Superior temporal gyrus (tissue), 1 donor: ENCODE data around the gene TBC1D9.

Source experiments
- DNase-seq: peaks from one replicate; pipeline ENCODE4 v3.0.0-alpha.2; 2016; ENCODE audit errors: extremely low spot score

TBC1D9 gene

DNA sequence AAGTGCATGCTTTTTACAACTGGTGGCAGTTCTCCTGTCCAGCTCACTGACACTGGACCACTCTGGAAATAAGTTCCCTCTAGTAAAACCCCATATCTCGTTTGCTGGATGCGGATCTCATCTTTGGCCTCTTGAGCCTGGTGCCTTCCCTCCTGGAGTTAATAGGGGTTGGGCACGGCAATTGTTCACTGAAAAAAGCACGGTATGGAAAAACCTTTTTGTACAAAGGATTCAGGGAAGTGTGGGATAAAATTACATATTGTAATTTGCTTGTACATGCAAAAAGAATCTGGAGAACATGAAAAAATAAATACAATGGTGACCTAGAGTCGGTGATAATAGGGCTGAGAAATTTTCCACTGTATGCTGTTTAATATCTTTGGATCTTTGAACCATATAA, 30.6 kb downstream of the TBC1D9 start:
- no peak for DNase-seq

DNA sequence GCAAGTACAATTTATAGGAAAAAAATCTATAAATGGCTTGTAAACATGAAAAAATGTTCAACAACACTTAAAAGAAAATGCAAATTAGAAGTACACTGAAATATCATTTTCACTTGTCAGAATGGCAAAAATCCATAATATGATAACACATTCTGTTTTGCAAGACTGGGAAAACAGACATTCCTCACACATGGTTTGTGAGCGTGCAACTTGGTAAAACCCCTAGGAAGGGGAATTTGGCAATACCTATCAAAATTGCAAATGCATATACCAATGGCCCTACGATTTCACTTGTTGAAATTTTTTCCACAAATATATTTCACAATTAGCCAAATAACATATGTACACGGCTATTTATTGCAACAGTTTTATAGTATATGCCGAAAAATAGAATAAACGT, 31.4 kb downstream of the TBC1D9 start:
- DNase-seq = no peak

DNA sequence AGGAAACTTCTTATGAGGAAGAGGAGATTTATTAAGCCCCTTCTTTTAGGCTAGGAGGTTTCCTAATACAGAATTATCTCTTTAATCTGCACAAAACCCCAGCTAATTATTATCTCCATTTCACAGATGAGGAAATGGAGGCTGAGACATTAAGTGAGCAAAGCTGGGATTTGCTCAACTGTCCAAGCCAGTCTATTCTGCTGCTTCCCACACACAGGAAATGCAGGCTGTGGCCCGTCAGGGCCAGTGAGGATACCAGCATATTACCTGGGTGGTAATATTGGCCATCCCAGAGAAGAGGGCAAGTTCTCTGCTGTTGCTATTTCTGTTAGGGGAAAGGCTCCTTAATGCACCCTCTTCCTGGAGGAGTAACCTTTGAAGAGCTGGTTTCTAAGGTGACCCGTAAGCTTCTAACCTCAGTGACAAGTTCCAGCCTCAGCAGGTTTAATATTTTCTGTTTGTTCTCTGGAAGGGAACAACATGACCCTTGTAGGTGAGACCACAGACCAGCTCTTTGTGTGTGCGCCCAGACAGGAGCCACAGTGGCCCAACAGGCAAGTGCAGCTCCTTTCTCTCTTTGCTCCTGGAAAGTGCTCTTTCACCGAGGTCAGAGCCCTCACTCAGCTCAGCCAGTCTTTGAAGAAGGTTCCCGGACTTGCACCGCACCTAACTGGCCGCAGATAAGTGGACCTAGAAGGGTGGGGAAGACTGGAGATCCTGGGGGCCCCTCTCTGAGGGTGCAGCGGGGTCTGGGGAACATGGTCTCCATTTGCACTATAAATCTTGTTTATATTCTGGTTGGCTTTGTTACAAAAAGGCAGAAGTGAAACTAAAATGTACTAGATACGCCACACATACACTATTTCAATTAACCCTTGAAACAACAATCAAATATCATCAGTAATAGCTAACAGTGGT, 35.5 kb downstream of the TBC1D9 start:
- DNase-seq = no peak

DNA sequence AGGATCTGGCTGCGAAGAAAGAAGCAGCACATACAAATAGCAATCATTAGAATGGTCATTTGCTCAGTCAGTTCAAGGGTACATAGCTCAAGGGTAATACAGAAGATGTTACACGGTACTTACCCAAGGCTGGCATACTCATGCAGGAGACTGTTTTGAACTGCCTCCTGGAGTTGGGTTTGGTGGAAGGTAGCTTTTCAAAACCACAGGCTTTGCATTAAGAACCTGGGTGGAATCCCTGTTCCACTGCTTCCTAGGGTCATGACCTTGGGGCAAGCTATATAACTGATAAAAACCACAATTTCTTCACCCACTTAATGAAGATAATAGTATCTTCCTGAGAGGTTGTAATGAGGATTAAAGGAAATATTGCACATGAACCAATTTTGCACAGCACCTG, 36.5 kb downstream of the TBC1D9 start:
- DNase-seq = no peak

DNA sequence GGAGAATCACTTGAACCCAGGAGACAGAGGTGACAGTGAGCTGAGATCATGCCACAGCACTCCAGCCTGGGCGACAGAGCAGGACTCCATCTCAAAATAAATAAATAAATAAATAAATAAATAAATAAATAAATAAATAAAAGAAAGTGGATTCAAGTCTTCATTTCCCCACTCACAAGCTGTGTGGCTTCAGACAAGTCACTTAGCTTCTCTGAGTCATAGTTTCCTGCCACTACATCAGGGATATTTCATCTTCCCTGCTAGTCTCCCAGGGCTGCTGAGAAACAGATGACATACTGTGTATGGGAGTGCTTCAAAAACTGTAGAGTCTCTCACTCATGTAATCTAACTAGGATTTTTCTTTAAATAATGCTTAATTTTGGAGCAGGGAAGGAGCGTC, 37.2 kb downstream of the TBC1D9 start:
- DNase-seq = no peak

DNA sequence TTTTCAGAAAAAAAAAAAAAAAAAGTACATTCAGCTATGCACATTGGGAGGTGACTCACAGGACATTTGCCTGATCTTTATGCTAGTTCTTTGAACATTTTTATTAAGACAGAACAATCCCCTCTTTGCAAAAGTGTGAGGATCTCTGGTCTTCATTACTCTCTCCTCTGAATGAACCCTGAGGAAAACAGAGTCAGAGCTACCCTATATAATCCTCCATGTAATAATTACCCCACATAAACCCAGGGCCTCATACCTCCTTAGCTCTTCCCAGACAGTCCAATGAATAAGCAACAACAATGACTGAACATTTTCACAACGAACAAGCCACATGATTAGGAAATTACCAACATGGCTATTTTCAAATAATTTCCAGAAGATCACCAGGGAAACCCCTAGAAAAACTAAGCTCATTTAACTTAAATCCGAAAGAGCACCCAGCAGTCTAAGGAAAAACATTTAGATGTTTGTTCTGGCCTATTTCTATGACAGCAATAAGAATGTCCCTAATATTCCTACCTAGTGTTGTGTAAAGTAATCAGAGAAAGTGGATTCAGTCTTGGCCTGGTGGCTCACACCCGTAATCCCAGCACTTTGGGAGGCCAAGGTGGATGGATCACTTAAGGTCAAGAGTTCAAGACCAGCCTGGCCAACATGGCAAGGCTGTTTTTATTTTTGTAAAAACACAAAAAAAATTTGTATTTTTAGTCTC, 37.8 kb downstream of the TBC1D9 start:
- no peak for DNase-seq

DNA sequence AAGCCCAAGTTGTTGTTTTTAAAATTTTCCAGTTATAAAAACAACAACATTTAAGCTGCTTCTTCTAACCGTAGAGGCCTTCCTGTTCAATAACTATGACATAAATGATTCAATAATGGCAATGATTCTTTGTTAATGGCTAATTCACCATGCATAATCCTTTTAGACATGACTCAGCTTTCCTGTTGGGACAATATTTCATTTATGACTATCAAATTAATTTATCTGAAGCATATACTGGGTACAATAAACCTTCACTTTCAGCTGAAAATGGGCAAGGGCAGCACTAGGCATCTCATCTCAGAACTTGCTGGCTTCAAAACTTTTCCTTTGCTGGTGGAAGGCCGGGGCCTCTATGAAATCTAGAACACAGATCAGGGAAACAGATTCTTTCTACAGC, 38.9 kb downstream of the TBC1D9 start:
- no peak for DNase-seq

DNA sequence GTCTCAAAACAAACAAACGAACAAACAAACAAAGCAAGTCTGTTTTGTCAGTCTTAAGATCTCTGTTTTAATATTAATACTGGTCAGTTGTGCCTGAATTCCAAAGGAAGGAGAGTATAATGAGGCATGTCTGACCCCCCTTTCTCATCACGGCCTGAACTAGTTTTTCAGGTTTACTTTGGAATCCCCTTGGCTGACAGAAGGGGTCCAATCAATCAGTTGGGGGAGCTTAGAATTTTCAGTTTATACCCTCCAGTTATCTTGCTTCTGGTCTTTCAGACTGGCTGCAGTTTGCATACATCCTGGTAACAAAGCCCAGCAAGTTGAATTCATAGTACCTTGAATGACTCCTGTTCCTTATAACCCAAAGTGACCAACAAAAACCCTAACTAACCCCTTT, 41.1 kb downstream of the TBC1D9 start:
- DNase-seq = no peak

DNA sequence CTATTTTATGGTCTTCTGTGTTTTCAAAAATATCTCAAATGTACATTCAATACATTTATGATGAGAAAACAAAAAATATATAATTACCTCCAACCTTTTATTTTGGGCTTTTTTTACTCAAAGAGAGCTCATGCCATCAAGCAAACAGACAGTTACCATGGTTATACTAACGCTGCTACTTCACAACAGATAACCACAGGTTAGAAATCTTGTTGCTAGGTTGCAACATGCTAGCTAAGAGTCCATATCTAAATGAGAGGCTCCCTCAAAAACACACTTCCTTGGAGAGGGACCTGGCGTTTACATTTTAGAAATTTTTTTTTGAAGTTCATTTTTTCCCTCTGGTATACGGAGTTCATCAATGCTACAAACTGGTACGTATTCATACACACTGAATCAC, 44.3 kb downstream of the TBC1D9 start:
- DNase-seq = no peak

DNA sequence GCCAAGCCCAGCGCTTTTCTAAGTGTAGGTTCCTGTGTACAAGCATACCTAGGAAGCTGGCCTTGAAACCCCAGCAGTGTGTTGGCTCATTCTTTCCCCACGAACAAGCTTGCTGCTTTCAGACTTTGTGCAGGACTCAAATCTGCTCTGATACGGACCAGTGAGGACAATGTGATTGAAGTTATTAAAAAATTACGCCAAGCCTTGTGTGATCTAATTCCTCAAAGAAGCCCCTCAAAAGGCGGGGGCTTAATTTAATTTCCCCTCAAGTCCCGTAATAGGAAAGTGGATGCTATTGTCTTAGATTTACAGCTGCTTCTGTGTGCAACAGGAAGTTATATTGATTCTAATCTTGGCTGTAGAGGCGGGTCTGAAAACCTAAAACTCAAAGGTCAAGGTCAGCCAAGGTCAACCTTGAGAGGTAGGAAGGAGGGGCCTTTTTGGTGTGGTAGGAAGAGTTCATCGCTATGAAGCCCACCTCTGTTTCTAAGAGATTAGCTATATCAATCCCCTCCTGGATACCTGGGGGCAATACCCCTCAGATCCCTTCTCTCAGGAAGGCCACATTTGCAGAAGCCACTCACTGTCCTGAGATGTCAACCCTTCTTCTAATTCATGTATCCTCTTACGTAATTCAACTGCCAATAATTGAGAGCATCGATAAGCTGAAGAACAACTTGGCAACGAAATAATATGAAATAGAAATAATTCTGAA, 45.1 kb downstream of the TBC1D9 start:
- DNase-seq = no peak

DNA sequence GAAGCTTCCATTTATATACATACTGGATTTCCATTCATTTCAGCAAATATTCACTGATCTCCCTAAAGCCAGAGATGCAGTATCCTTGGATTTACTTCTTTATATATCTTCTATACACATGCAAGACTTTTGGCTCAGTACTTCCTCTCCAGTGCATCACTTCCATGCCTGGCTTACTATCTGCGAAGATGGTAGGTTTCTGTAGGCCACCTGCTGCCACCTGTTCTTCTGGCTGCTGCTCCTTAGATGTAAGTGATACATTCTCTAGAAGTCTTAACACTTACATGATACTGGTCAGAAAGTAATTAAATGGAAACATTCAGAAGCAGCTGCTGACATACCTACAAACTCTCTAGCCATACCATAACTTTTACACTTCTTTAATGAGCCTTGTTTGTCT, 48.9 kb downstream of the TBC1D9 start:
- no peak for DNase-seq

DNA sequence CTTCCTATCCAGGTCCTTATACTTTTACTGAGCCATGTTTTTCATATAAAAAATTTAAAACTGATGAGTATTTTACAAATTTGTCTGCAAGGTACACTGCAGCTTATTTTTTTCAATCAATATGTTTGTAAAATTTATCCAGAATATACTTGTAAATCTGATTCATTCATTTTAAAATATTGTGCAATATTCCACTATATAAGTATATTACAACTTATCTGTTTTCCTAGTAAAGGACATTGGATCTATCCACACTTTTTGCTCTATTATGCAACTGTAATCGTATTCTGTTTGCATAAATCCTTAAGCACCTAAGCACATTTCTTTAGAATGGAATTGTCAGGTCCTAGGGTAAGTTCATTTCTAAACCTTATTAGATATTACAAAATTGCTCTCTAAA, 49.5 kb downstream of the TBC1D9 start:
- DNase-seq = no peak

DNA sequence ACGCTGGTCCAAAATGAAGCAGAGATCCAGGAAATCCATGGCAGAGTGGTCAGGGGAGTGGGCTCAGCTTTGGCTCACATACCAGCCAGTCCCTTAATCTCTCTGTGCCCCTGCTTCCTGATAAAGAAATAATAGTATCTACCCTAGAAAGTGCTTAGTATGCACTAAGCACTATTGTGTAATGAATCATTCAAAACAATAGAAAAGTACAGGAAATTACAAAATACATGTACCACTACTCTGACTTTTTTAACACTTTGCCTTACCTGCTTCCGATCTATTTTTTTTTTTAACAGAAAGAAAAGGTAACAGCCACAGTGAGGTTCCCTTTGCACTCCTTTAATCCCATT, 49.9 kb downstream of the TBC1D9 start:
- no peak for DNase-seq

DNA sequence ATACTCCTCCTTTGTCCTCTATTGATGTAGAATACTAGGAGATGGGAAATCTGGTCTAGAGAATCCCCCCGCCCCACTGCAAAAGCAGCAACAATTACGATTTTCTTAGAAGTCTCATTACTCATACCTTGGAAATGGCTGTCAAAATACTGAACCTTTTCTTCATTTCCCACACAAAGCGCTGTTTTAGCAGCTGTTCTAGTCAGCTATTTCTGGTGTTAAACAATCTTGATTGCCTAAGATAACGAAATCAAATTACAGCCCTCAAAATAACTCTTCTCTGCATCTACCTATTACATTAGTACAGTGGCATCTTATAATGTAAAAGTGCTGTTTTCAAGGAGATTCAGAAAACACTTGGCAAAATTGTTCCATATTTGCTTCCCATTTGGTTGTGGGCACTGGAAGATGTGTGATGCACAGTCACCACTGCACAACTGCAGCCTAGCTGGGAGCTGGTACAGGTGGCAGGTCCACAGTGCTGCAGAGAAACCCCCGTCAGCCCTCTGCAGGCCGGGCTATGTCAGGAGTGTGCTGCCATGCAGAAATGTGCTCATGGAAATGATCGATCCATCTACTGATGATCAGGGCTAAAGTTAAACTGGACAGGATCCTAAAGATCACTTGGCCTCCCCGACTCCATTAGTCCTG, 50.4 kb downstream of the TBC1D9 start:
- no peak for DNase-seq

DNA sequence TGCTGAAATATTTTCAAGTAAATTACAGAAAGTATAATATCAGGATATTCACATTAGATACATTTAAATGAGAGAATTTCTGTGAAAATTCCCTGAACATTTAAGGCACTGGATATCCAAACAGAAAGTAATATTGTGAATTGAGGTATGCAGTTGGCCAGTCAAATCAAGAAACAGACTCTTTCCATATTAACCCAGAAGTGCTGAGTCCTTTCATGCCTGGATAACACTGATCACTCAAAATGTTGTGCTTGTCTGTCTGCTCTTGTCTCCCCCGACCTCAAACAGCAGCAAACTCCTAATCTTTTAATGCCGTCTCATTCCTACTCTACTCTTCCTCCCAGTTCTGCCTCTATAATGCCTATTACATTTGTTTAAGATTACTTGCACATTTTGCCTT, 51.2 kb downstream of the TBC1D9 start:
- DNase-seq = no peak

DNA sequence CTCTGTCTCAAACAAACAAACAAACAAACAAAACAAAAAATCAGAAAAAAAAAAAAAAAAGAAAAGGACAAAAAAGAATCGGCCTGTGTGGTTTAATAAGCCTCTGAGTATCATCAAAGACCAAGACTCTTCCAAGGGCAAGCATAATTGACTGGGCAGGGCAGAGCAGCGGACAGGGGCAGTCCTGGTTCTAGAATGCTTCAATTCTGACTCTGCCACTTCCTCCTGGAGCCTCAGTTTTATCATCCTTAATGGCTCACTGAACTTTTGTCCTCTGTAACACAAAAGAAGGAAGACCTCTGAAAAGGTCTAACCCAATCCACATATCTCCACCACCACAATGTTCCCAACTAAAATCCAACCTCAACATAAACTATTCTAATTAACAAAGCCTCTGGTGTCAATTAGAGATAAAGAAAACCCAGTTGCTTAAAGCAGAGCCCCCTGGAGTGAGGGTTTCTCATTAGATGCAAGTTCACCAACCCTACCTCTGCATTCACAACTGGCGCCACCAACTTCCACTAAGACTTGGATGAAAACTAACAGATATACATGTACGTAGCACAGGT, 51.7 kb downstream of the TBC1D9 start:
- no peak for DNase-seq

DNA sequence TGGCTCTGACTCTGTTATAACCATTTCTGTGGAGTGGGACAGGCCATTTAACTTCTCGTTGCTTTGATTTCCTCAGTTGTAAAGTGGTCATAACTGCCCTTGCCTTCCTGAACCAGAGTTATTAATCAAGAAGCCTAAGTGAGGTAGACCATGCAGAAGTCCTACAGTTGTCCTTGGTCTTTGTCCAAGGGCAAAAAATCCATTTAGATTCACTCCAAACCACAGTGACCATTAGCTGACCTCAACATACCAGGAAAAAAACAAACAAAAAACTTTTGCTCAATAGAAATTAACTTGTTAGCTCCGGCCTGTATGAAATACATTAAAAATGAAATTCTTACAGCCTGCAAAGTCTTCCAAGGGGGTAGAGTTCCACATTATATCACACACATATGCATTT, 52.7 kb downstream of the TBC1D9 start:
- DNase-seq = no peak

DNA sequence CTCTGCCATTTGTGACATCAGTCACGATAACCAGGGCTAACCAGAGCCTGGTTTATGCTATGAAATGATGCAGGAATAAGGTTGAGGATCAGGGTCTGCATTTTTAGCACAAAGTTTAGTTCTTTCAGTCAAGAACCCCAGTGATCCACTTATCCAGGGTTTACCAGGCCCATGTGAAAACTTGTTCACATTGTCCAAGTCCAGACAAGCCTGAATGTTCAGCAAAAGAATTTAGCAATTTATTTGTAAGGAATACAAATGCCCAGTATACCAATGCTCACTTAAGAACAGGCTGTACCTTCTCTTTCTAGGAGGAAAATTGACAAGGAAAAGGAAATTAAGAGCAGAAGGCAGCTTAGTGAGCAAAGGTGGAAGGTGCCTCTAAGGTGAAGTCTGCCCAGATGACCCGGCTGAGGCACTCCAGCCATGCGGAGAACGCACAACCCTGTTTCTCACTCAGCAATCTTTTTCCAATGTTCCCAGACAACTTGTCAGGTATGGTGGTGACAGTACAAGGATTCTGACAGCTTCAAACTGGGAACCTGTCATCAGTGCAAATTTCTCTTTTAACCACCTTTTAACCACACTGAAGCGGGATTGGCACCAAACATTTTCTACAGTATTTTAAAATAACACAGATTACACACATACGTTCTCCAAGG, 54.0 kb downstream of the TBC1D9 start:
- DNase-seq = no peak

DNA sequence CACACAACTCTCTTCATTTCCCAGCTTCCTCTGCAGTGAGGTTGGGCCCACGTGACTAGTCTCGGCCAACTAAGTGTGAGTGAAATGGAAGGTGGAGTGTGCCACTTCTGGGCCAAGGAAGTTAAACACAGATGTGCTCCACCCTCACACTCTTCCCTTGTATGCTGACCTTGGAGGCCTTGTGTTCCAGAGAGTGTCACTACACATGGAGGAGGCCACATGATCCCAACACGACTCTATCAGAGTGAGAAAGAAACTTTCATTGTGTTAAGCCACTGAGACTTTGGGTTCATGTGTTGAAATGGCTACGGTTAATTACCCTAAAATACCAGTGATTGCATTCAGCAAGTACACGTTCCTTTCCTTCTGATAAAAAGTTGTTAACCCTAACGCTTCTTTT, 55.1 kb downstream of the TBC1D9 start:
- DNase-seq = no peak

DNA sequence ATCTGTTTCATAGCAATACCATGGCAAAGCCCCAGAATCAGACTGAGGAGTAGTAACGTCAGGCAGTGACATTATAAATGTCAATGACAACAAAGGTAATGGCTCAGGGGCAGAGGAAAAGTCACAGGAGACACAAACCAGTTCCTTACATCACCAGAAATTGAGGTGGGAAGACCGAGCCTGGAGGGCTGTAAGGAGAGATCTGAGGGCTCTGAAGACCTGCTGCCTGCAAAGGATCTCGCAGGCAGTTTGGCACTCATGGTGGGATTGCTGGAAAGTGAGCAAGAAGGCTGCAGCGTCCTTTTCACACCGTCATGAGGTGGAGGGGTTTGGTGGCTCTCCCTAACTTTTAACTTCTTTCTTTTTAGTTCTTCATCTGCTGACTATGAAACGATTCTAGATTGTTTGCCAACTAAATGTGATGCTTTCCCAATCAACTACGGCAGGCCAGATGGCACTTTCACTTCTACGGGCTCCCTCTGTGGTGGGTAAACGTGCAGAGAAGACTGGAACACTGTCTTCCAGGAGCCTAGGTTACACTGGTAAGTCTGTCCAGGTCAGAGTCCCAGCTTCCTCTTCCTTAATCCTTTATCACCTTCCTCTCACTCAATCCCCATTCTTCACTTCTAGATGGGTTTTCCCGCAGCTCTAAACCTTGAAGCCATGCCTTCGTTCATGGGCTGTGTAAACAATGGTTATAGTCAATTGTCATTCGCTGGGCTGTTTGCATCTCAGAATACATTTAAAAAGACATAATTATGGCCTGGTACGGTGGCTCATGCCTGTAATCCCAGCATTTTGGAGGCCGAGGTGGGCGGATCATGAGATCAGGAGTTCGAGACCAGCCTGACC, 58.2 kb downstream of the TBC1D9 start:
- no peak for DNase-seq
